Measurements from ENCODE around the gene ITGA5.

Gene ITGA5

DNA sequence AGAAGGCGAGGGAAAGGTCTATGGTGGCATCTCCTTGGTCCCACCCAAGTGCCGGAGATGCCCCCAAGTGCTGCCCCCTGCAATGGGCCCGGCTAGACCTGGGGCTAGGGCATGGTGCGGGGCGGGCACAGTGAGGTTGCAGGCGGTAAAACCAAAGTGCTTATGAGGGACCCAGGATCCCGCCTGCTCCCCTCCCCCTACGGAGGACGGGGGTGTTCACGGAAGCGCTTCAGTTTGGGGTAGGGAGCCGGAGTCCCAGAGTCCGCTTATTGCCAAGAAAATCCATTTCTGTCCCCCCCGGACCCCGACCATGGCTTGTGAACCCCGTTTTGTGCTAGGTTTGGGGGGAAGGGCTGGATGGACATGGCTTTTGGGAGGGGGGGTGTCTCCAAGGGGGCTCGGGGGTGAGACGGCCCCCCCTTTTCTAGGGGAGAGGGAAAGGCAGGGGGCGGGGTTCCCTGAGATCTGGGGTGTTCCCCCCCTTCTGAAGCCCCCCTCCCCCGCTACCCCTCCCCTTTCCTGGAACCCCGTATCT lies 49.4 kb downstream of the ITGA5 start:
- DNase-seq (ENCODE audit: low read depth): no peak
- TF ChIP-seq, protein P1, sequence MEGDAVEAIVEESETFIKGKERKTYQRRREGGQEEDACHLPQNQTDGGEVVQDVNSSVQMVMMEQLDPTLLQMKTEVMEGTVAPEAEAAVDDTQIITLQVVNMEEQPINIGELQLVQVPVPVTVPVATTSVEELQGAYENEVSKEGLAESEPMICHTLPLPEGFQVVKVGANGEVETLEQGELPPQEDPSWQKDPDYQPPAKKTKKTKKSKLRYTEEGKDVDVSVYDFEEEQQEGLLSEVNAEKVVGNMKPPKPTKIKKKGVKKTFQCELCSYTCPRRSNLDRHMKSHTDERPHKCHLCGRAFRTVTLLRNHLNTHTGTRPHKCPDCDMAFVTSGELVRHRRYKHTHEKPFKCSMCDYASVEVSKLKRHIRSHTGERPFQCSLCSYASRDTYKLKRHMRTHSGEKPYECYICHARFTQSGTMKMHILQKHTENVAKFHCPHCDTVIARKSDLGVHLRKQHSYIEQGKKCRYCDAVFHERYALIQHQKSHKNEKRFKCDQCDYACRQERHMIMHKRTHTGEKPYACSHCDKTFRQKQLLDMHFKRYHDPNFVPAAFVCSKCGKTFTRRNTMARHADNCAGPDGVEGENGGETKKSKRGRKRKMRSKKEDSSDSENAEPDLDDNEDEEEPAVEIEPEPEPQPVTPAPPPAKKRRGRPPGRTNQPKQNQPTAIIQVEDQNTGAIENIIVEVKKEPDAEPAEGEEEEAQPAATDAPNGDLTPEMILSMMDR (conservative IDR thresholded peaks at IDR 0.05; ENCODE audit: control insufficient read depth, insufficient read depth, low read depth, low read length): no peak
- H3K4me3 ChIP-seq (ENCODE audit: control insufficient read depth, low read depth, low read length): peak overlapping the region; percentile 41

DNA sequence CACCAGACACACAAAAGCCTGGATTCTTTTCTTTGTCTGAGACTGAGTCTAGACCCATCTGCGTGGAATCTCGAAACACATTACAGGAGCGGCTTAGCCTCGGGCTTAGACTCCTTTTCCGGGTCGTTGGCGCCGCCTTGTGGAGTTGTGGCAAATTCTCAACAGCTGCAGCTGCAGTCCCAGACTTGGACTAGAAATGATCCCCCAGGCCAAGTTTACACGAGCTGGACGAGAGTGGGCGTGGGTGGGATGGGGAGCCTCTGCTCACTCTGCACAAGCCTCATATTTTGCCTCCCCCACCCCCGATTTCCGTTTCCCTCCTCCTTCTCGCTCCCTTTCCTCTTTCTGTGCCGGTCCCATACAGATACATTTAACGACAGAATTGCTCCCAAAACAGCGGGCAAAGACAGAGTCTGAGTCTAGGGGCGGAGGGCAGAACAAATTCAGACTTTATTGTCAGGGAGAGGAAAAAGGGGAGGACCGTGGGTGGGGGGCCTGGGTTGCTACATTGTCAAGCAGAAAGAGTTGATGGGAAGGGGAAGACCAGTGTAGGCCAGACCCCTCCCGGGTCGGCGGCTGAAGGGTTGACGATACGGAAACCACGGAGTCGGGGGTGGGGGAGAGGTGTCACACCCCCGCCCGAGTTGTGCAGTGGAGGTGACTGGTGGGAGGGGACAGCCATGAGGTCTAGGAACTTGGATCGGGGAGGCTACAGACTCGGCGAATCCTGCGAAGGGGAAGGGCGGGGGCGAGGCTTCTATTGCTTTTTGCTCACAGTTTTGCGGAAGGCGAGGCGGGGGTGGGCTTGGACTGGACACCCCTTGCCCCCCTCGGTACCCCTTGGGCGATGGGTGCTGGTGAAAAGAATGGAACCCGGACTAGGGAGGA lies 50.1 kb downstream of the ITGA5 start:
- peak; percentile 88 for DNase-seq (ENCODE audit: low read depth)
- TF ChIP-seq, protein P1 (conservative IDR thresholded peaks at IDR 0.05; ENCODE audit: control insufficient read depth, insufficient read depth, low read depth, low read length): peak; percentile 92
- peak overlapping the region; percentile 32 for H3K4me3 ChIP-seq (ENCODE audit: control insufficient read depth, low read depth, low read length)

DNA sequence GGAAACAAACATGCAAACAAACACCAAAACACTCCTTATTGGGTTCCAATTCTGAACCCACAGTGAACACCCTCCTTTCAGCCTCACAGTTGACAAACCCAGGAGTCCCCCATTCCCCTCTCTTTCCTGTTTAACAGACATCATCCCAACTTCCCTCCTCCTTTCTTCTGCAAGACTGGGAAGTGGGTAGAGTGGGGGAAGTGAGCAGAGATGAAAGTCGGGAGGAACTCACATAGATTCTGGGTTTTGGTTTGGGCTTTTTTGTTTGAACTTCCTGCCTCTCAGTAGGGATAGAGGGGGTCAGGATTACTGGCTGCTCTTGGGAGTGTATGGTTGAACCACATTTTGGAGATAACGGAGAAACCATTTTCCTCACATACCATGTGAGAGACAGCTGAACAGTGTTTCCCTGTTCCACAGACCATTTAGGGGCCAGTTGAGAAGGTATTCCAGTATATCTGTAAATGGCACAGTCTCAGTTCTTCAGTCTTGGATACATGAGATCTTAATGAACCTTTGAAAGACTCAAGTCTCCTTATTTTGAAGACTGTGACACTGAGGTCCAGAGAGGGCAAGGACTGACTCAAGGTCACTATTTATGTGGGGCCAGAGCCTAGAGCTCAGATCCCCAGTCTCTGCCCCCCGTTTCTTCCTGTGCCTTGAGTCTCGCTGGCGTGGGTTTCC lies 50.9 kb downstream of the ITGA5 start:
- no peak overlapping the region for H3K4me3 ChIP-seq (ENCODE audit: control insufficient read depth, low read depth, low read length)
- DNase-seq (ENCODE audit: low read depth): no peak

DNA sequence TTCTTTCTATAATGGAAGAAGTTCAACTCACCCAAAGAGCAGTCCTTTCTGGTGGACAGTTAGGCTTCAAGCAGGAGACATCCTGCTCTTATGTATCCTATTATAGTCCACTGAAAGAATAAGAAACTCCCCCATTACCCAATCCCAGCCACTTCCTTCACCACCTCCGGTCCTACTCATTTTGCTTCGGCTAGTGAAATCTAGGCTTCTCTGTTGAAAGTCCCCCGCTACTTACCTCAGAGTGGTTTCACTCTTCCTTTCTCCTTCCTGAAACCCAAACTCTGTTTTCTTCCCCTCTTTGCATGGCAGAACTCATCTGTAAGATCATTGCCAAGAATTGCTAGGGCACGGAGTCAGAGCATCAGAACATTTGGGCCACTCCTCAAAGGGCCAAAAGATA lies 54.7 kb downstream of the ITGA5 start, which contains the start of gene GPR84:
Gene GPR84 (minus strand): TSS at position 74 of the 400 bp plus-strand sequence. CDS start 635 bp downstream, outside the sequence.
- TF ChIP-seq, protein P1 (conservative IDR thresholded peaks at IDR 0.05; ENCODE audit: control insufficient read depth, insufficient read depth, low read depth, low read length): no peak
- no peak within 1 kb of the TSS for H3K4me3 ChIP-seq (ENCODE audit: control insufficient read depth, low read depth, low read length)
- DNase-seq (ENCODE audit: low read depth): no peak

More for the DNA sequence above, 50.9 kb downstream of the ITGA5 start:
- TF ChIP-seq, protein P1 (conservative IDR thresholded peaks at IDR 0.05; ENCODE audit: control insufficient read depth, insufficient read depth, low read depth, low read length): no peak

DNA sequence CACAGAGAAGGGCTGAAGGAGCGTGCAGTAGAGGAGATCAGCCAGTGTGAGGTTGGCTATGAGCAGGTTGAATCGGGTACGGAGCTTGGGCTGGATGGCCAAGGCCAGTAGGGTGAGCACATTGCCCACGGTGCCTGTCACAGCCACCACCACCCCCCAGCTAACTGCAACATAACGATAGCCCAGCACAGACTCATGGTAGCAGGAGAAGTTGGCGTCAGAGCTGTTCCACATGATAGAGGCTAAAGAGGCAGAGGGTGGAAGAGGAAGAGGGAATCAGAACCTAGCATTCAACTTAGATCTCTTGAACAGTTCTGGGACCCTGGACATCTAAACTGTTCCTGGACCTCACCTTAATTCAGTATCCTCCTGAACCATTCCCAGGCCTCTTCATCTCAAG lies 55.4 kb downstream of the ITGA5 start:
- TF ChIP-seq, protein P1 (conservative IDR thresholded peaks at IDR 0.05; ENCODE audit: control insufficient read depth, insufficient read depth, low read depth, low read length): no peak
- no peak overlapping the region for H3K4me3 ChIP-seq (ENCODE audit: control insufficient read depth, low read depth, low read length)
- DNase-seq (ENCODE audit: low read depth): no peak

DNA sequence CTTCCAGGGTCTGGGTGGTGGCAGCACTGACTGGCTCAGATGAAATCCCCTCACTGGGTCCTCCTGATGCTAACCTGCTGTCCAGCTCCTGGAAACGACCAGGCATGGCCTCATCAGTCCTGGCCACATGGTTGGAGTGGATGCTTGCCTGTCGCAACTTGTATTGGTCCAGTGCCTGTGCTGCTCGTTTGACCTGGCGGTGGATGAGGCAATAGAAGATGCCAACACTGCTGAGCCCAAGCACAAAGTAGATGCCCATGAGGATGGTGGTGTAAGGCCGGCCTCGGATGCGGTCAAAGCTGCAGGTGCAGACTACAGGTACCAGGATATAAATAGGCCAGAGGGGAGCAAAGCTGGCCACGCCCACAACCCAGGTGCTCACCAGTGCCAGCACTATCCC lies 56.0 kb downstream of the ITGA5 start:
- TF ChIP-seq, protein P1 (conservative IDR thresholded peaks at IDR 0.05; ENCODE audit: control insufficient read depth, insufficient read depth, low read depth, low read length): no peak
- H3K4me3 ChIP-seq (ENCODE audit: control insufficient read depth, low read depth, low read length): no peak overlapping the region
- DNase-seq (ENCODE audit: low read depth): no peak
